Epithelial cell of proximal tubule (primary cell): ENCODE results near the gene PRR5L. TPM values are rescaled to one million over a fixed set of nuclear protein-coding genes. Genes with fewer than 3 reads are reported as not detected.

Experiments used
- DNase-seq: peaks from one replicate; pipeline ENCODE4 v3.0.0-alpha.2; 2011; ENCODE audit warnings: low read depth
- H3K4me3 ChIP-seq: 2 replicates; pipeline ENCODE4 v1.5.1; 2011; ENCODE audit warnings: low read depth, mild to moderate bottlenecking, low read length
- CTCF ChIP-seq: conservative IDR thresholded peaks from 2 replicates; pipeline ENCODE4 v1.5.1; 2012; ENCODE audit warnings: low read depth, mild to moderate bottlenecking, low read length
- total RNA-seq: library from RNA; depleted of rRNA; stranded (reverse); fragments of >200 nt; gene quantifications from 2 replicates; pipeline ENCODE4 v1.2.3, GENCODE V29; 2015

Gene PRR5L
- total RNA-seq, 1 donor from 2014 or later, result 5.9 TPM

- DNase-seq, result no peak
- TF ChIP-seq CTCF, result no peak
- H3K4me3 ChIP-seq, result peak overlapping the region; percentile 85
These were observed 80.2 kb downstream of the PRR5L start for GRCh38 chr11:36376009-36376887.

- TF ChIP-seq CTCF, result peak; percentile 66
- DNase-seq, result no peak
- peak overlapping the region; percentile 85 for H3K4me3 ChIP-seq
These were observed 81.0 kb downstream of the PRR5L start for GRCh38 chr11:36376888-36377758.

GRCh38 chr11:36377759-36378564 lies 81.9 kb downstream of the PRR5L start:
- H3K4me3 ChIP-seq, result peak overlapping the region; percentile 85
- no peak for TF ChIP-seq CTCF
- DNase-seq, result no peak

GRCh38 chr11:36379653-36380052 lies 83.6 kb downstream of the PRR5L start:
- no peak for TF ChIP-seq CTCF

GRCh38 chr11:36380296-36381014 lies 84.4 kb downstream of the PRR5L start:
- H3K4me3 ChIP-seq, result no peak overlapping the region
- TF ChIP-seq CTCF, result no peak
- no peak for DNase-seq

More at GRCh38 chr11:36379653-36380052, 83.6 kb downstream of the PRR5L start:
- no peak overlapping the region for H3K4me3 ChIP-seq
- no peak for DNase-seq

- no peak for DNase-seq
- no peak overlapping the region for H3K4me3 ChIP-seq
- no peak for TF ChIP-seq CTCF
These were observed 84.9 kb downstream of the PRR5L start for GRCh38 chr11:36381015-36381360.
